ENCODE measurements around the gene SLC9B2.

- TF ChIP-seq CTCF (IDR thresholded peaks at IDR 0.05) (no peak), POLR2AphosphoS5 (IDR thresholded peaks at IDR 0.05) (no peak), POLR2A (IDR thresholded peaks at IDR 0.05) (no peak)
Observed at GRCh38 chr4:103075894-103076746, 441 bp downstream of the SLC9B2 start.
